NB4 (cell line): ENCODE measurements around the gene ETV7.

Experiments
- MYC ChIP-seq: IDR thresholded peaks from 2 replicates; pipeline ENCODE4 v1.6.1; 2011; ENCODE audit warnings: low read depth, low read length
- POLR2A ChIP-seq: IDR thresholded peaks from 2 replicates; pipeline ENCODE4 v1.6.1; 2011; ENCODE audit warnings: mild to moderate bottlenecking; ENCODE audit not compliant: insufficient read length; ENCODE audit errors: extremely low read depth
- TF ChIP-seq, protein P1 (sequence below): IDR thresholded peaks from one replicate; pipeline ENCODE4 v1.5.1; 2012; ENCODE audit warnings: low read depth, low read length
- TF ChIP-seq, protein P2 (sequence below): IDR thresholded peaks from 2 replicates; pipeline ENCODE4 v1.6.1; 2011; ENCODE audit warnings: low read depth, low read length

DNA sequence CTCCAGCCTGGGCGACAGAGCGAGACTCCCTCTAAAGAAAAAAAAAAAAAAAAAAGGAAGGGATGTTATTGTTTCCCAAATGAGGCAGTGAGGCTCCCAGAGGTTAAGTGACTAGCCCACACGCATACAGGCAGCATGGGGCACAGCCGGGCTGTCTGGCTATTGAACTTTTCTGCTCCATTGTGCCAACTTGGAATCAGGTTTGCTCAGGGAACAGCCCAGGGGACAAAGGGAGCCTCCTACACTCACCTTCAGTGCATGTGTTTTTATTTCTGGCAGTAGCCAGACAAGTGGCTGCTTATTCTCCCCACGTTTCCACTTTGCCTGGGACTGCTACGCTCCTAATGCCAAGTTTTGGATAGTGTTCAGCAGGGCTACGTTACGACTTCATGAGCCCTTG is 10.7 kb downstream of the ETV7 start:
- no peak for TF ChIP-seq POLR2A
- TF ChIP-seq, protein P1, sequence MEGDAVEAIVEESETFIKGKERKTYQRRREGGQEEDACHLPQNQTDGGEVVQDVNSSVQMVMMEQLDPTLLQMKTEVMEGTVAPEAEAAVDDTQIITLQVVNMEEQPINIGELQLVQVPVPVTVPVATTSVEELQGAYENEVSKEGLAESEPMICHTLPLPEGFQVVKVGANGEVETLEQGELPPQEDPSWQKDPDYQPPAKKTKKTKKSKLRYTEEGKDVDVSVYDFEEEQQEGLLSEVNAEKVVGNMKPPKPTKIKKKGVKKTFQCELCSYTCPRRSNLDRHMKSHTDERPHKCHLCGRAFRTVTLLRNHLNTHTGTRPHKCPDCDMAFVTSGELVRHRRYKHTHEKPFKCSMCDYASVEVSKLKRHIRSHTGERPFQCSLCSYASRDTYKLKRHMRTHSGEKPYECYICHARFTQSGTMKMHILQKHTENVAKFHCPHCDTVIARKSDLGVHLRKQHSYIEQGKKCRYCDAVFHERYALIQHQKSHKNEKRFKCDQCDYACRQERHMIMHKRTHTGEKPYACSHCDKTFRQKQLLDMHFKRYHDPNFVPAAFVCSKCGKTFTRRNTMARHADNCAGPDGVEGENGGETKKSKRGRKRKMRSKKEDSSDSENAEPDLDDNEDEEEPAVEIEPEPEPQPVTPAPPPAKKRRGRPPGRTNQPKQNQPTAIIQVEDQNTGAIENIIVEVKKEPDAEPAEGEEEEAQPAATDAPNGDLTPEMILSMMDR: no peak
- TF ChIP-seq MYC: no peak
- TF ChIP-seq, protein P2, sequence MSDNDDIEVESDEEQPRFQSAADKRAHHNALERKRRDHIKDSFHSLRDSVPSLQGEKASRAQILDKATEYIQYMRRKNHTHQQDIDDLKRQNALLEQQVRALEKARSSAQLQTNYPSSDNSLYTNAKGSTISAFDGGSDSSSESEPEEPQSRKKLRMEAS: no peak
